ENCODE data around the gene GLA.

GLA gene

GRCh38 chrX:101393530-101394305 lies 14.0 kb downstream of the GLA start:
- Histone ChIP-seq H3K4me1 (ENCODE audit: control insufficient read depth, insufficient read depth, low read length) (no peaks in the 10 kb centered on the region), H3K27ac (ENCODE audit: low read depth, low read length) (no peak overlapping the region), H3K4me3 (ENCODE audit: low read length) (no peak overlapping the region), H3K36me3 (ENCODE audit: control insufficient read depth, insufficient read depth, low read length) (no peaks in the 10 kb centered on the region), H3K9ac (ENCODE audit: low read length) (no peak overlapping the region), H3K27me3 (ENCODE audit: control insufficient read depth, insufficient read depth, low read length) (no peaks in the 10 kb centered on the region)

GRCh38 chrX:101391831-101392230 lies 15.9 kb downstream of the GLA start:
- Histone ChIP-seq H3K36me3 (ENCODE audit: control insufficient read depth, insufficient read depth, low read length) (no peaks in the 10 kb centered on the region), H3K9ac (ENCODE audit: low read length) (no peak overlapping the region), H3K4me1 (ENCODE audit: control insufficient read depth, insufficient read depth, low read length) (no peaks in the 10 kb centered on the region), H3K4me3 (ENCODE audit: low read length) (peak overlapping the region; percentile 65), H3K27ac (ENCODE audit: low read depth, low read length) (no peak overlapping the region), H3K27me3 (ENCODE audit: control insufficient read depth, insufficient read depth, low read length) (no peaks in the 10 kb centered on the region)

GRCh38 chrX:101390664-101391525 lies 16.8 kb downstream of the GLA start, which contains the start of gene RPL36A:
Gene RPL36A (plus strand): TSS chrX:101391011. CDS start chrX:101391044, 33 bp downstream.
- Histone ChIP-seq H3K27ac (ENCODE audit: low read depth, low read length) (peak within 1 kb of the TSS; percentile 33), H3K4me3 (ENCODE audit: low read length) (peak within 1 kb of the TSS; percentile 65), H3K4me1 (ENCODE audit: control insufficient read depth, insufficient read depth, low read length) (no peaks in the 10 kb centered on the region), H3K36me3 (ENCODE audit: control insufficient read depth, insufficient read depth, low read length) (no peaks in the 10 kb centered on the region), H3K9ac (ENCODE audit: low read length) (peak within 1 kb of the TSS; percentile 35), H3K27me3 (ENCODE audit: control insufficient read depth, insufficient read depth, low read length) (no peaks in the 10 kb centered on the region)

- no peak overlapping the region for H3K9ac ChIP-seq (ENCODE audit: low read length)
- no peaks in the 10 kb centered on the region for H3K4me1 ChIP-seq (ENCODE audit: control insufficient read depth, insufficient read depth, low read length)
- H3K36me3 ChIP-seq (ENCODE audit: control insufficient read depth, insufficient read depth, low read length) = no peaks in the 10 kb centered on the region
- no peak overlapping the region for H3K27ac ChIP-seq (ENCODE audit: low read depth, low read length)
- no peaks in the 10 kb centered on the region for H3K27me3 ChIP-seq (ENCODE audit: control insufficient read depth, insufficient read depth, low read length)
- no peak overlapping the region for H3K4me3 ChIP-seq (ENCODE audit: low read length)
These were observed 19.1 kb downstream of the GLA start for GRCh38 chrX:101388604-101389003.

- Histone ChIP-seq H3K36me3 (ENCODE audit: control insufficient read depth, insufficient read depth, low read length) (no peaks in the 10 kb centered on the region), H3K9ac (ENCODE audit: low read length) (no peak overlapping the region), H3K4me3 (ENCODE audit: low read length) (no peak overlapping the region), H3K27me3 (ENCODE audit: control insufficient read depth, insufficient read depth, low read length) (no peaks in the 10 kb centered on the region), H3K27ac (ENCODE audit: low read depth, low read length) (no peak overlapping the region), H3K4me1 (ENCODE audit: control insufficient read depth, insufficient read depth, low read length) (no peaks in the 10 kb centered on the region)
These were observed 21.2 kb downstream of the GLA start for GRCh38 chrX:101386542-101386885.

- Histone ChIP-seq H3K4me1 (ENCODE audit: control insufficient read depth, insufficient read depth, low read length) (no peaks in the 10 kb centered on the region), H3K4me3 (ENCODE audit: low read length) (peak within 1 kb of the TSS; percentile 32), H3K27me3 (ENCODE audit: control insufficient read depth, insufficient read depth, low read length) (no peaks in the 10 kb centered on the region), H3K27ac (ENCODE audit: low read depth, low read length) (no peak within 1 kb of the TSS), H3K9ac (ENCODE audit: low read length) (no peak within 1 kb of the TSS), H3K36me3 (ENCODE audit: control insufficient read depth, insufficient read depth, low read length) (no peaks in the 10 kb centered on the region)
These were observed 21.8 kb downstream of the GLA start, which contains the start of gene BTK for GRCh38 chrX:101385795-101386541. Gene BTK (minus strand): TSS chrX:101386191. CDS start chrX:101375284, 10,907 bp downstream.

GRCh38 chrX:101385026-101385684 lies 22.6 kb downstream of the GLA start:
- H3K9ac ChIP-seq (ENCODE audit: low read length) = no peak overlapping the region
- H3K27ac ChIP-seq (ENCODE audit: low read depth, low read length) = no peak overlapping the region

GRCh38 chrX:101383679-101384205 lies 24.0 kb downstream of the GLA start:
- no peak overlapping the region for H3K4me3 ChIP-seq (ENCODE audit: low read length)
- no peaks in the 10 kb centered on the region for H3K27me3 ChIP-seq (ENCODE audit: control insufficient read depth, insufficient read depth, low read length)
- H3K9ac ChIP-seq (ENCODE audit: low read length) = no peak overlapping the region
- H3K4me1 ChIP-seq (ENCODE audit: control insufficient read depth, insufficient read depth, low read length) = no peaks in the 10 kb centered on the region
- H3K27ac ChIP-seq (ENCODE audit: low read depth, low read length) = no peak overlapping the region
- H3K36me3 ChIP-seq (ENCODE audit: control insufficient read depth, insufficient read depth, low read length) = no peaks in the 10 kb centered on the region

More at GRCh38 chrX:101385026-101385684, 22.6 kb downstream of the GLA start:
- H3K36me3 ChIP-seq (ENCODE audit: control insufficient read depth, insufficient read depth, low read length) = no peaks in the 10 kb centered on the region
- peak overlapping the region; percentile 4 for H3K4me3 ChIP-seq (ENCODE audit: low read length)
- H3K27me3 ChIP-seq (ENCODE audit: control insufficient read depth, insufficient read depth, low read length) = no peaks in the 10 kb centered on the region
- H3K4me1 ChIP-seq (ENCODE audit: control insufficient read depth, insufficient read depth, low read length) = no peaks in the 10 kb centered on the region

- peaks cover 3% of the 10 kb centered on the region for H3K27me3 ChIP-seq (ENCODE audit: control insufficient read depth, insufficient read depth, low read length)
- H3K9ac ChIP-seq (ENCODE audit: low read length) = no peak overlapping the region
- no peak overlapping the region for H3K4me3 ChIP-seq (ENCODE audit: low read length)
- H3K27ac ChIP-seq (ENCODE audit: low read depth, low read length) = no peak overlapping the region
- no peaks in the 10 kb centered on the region for H3K36me3 ChIP-seq (ENCODE audit: control insufficient read depth, insufficient read depth, low read length)
- H3K4me1 ChIP-seq (ENCODE audit: control insufficient read depth, insufficient read depth, low read length) = no peaks in the 10 kb centered on the region
These were observed 30.2 kb downstream of the GLA start for GRCh38 chrX:101377547-101377946.

GRCh38 chrX:101370888-101371504 lies 36.7 kb downstream of the GLA start:
- Histone ChIP-seq H3K4me3 (ENCODE audit: low read length) (no peak overlapping the region), H3K36me3 (ENCODE audit: control insufficient read depth, insufficient read depth, low read length) (no peaks in the 10 kb centered on the region), H3K27ac (ENCODE audit: low read depth, low read length) (no peak overlapping the region), H3K9ac (ENCODE audit: low read length) (no peak overlapping the region), H3K4me1 (ENCODE audit: control insufficient read depth, insufficient read depth, low read length) (no peaks in the 10 kb centered on the region), H3K27me3 (ENCODE audit: control insufficient read depth, insufficient read depth, low read length) (no peaks in the 10 kb centered on the region)

- Histone ChIP-seq H3K27ac (ENCODE audit: low read depth, low read length) (no peak overlapping the region), H3K9ac (ENCODE audit: low read length) (no peak overlapping the region), H3K4me1 (ENCODE audit: control insufficient read depth, insufficient read depth, low read length) (no peaks in the 10 kb centered on the region), H3K36me3 (ENCODE audit: control insufficient read depth, insufficient read depth, low read length) (no peaks in the 10 kb centered on the region), H3K4me3 (ENCODE audit: low read length) (no peak overlapping the region), H3K27me3 (ENCODE audit: control insufficient read depth, insufficient read depth, low read length) (no peaks in the 10 kb centered on the region)
These were observed 38.0 kb downstream of the GLA start for GRCh38 chrX:101369687-101370086.
